Measurements from ENCODE around the gene TTC19.

TTC19 gene

DNA sequence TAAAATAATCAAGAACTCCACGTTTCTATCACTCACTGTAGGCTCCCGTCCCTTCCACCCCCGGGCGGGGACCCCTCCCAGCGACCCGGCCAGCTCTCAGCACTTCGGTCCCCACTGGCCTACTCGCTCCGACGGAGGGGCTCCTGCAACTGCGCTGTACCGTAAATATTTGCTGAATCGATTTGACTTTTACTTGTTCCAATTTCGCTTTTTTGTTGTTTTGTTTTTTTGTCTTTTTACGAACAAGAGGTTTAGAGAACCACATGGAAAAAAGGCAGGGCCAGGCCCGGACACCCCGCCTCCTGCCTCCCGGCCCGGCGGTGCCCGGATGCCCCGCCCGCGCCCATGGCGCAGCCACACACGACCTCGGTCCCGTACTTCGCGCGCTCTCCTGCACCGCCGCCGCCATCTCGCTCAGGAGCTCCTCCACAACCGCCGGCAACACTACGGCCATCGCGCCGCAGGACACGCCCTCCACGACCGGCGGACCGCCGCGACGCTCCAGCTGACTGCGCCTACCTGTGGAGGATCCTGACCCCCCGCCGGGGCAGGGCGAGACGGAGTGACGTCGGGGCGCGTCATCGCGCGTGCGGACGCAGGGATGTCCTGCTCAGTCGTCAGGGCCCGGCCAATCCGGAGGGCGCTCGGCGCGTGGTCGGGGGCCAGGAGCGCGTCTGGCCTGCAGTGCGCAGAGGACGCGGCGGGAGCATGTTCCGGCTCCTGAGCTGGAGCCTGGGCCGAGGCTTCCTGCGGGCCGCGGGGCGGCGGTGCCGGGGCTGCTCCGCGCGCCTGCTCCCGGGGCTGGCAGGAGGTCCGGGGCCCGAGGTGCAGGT, at the start of gene TTC19, which contains the start of gene ZSWIM7 (continued):
- no peak for TF ChIP-seq ZNF280C (tag by site-specific recombination; IDR thresholded peaks at IDR 0.05)
- no peak for TF ChIP-seq ZFP41 (tag by site-specific recombination; IDR thresholded peaks at IDR 0.05; ENCODE audit: borderline replicate concordance)
- no peak for TF ChIP-seq TRIM28 (IDR thresholded peaks at IDR 0.05; ENCODE audit: borderline replicate concordance, low read length)
- no peak for TF ChIP-seq ZNF214 (tag by site-specific recombination; IDR thresholded peaks at IDR 0.05; ENCODE audit: borderline replicate concordance)
- TF ChIP-seq ZNF529 (tag by site-specific recombination; IDR thresholded peaks at IDR 0.05; ENCODE audit: insufficient replicate concordance), result no peak
- no peak for TF ChIP-seq ZNF423 (tag by site-specific recombination; IDR thresholded peaks at IDR 0.05)
- no peak for TF ChIP-seq ZNF211 (tag by site-specific recombination; IDR thresholded peaks at IDR 0.05; ENCODE audit: low read depth)
- peak; percentile 92 for TF ChIP-seq YY2 (tag by site-specific recombination; IDR thresholded peaks at IDR 0.05)
- TF ChIP-seq, protein P1, sequence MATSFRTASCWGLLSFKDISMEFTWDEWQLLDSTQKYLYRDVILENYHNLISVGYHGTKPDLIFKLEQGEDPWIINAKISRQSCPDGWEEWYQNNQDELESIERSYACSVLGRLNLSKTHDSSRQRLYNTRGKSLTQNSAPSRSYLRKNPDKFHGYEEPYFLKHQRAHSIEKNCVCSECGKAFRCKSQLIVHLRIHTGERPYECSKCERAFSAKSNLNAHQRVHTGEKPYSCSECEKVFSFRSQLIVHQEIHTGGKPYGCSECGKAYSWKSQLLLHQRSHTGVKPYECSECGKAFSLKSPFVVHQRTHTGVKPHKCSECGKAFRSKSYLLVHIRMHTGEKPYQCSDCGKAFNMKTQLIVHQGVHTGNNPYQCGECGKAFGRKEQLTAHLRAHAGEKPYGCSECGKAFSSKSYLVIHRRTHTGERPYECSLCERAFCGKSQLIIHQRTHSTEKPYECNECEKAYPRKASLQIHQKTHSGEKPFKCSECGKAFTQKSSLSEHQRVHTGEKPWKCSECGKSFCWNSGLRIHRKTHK (tag by site-specific recombination; IDR thresholded peaks at IDR 0.05), result no peak
- no peak for TF ChIP-seq ZBTB44 (tag by site-specific recombination; IDR thresholded peaks at IDR 0.05)
- TF ChIP-seq, protein P2, sequence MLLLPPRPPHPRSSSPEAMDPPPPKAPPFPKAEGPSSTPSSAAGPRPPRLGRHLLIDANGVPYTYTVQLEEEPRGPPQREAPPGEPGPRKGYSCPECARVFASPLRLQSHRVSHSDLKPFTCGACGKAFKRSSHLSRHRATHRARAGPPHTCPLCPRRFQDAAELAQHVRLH (tag by site-specific recombination; IDR thresholded peaks at IDR 0.05), result peak; percentile 83; the same call in 1 of the 2 replicates
- no peak for TF ChIP-seq ZNF404 (tag by site-specific recombination; IDR thresholded peaks at IDR 0.05)
- TF ChIP-seq, protein P3, sequence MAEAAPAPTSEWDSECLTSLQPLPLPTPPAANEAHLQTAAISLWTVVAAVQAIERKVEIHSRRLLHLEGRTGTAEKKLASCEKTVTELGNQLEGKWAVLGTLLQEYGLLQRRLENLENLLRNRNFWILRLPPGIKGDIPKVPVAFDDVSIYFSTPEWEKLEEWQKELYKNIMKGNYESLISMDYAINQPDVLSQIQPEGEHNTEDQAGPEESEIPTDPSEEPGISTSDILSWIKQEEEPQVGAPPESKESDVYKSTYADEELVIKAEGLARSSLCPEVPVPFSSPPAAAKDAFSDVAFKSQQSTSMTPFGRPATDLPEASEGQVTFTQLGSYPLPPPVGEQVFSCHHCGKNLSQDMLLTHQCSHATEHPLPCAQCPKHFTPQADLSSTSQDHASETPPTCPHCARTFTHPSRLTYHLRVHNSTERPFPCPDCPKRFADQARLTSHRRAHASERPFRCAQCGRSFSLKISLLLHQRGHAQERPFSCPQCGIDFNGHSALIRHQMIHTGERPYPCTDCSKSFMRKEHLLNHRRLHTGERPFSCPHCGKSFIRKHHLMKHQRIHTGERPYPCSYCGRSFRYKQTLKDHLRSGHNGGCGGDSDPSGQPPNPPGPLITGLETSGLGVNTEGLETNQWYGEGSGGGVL (tag by site-specific recombination; IDR thresholded peaks at IDR 0.05), result no peak
- no peak for TF ChIP-seq HOXA7 (CRISPR knock-in tag; IDR thresholded peaks at IDR 0.05; ENCODE audit: borderline replicate concordance)
- TF ChIP-seq AEBP2 (tag by site-specific recombination; IDR thresholded peaks at IDR 0.05; ENCODE audit: borderline replicate concordance), result no peak
- TF ChIP-seq GLIS1 (tag by site-specific recombination; IDR thresholded peaks at IDR 0.05), result peak; percentile 99
- TF ChIP-seq, protein P4, sequence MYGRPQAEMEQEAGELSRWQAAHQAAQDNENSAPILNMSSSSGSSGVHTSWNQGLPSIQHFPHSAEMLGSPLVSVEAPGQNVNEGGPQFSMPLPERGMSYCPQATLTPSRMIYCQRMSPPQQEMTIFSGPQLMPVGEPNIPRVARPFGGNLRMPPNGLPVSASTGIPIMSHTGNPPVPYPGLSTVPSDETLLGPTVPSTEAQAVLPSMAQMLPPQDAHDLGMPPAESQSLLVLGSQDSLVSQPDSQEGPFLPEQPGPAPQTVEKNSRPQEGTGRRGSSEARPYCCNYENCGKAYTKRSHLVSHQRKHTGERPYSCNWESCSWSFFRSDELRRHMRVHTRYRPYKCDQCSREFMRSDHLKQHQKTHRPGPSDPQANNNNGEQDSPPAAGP (tag by site-specific recombination; IDR thresholded peaks at IDR 0.05), result peak; percentile 98
- peak; percentile 94 for TF ChIP-seq SP7 (tag by site-specific recombination; IDR thresholded peaks at IDR 0.05)
- TF ChIP-seq ZBTB49 (tag by site-specific recombination; IDR thresholded peaks at IDR 0.05; ENCODE audit: low read depth), result no peak
- TF ChIP-seq ZBTB20 (tag by site-specific recombination; IDR thresholded peaks at IDR 0.05), result peak; percentile 83
- TF ChIP-seq SETDB1 (IDR thresholded peaks at IDR 0.05; ENCODE audit: insufficient read length, low read length), result no peak
- no peak for TF ChIP-seq GLI2 (tag by site-specific recombination; IDR thresholded peaks at IDR 0.05; ENCODE audit: borderline replicate concordance, low read depth)
- TF ChIP-seq ZNF707 (tag by site-specific recombination; IDR thresholded peaks at IDR 0.05), result no peak
- TF ChIP-seq ZNF658 (tag by site-specific recombination; IDR thresholded peaks at IDR 0.05), result no peak
- TF ChIP-seq ZNF596 (tag by site-specific recombination; IDR thresholded peaks at IDR 0.05), result no peak
